HG02678 (cell line): ENCODE data around the gene SELP.
"Not testable (repeated sequence)": the region's sequence is repeated elsewhere in the genome, so short reads cannot be mapped to it uniquely, and the experiment has no call there.

Experiments
- ATAC-seq: cut with Tn5 transposase; IDR thresholded peaks from one replicate; pipeline ENCODE4 v1.9.1; 2021; ENCODE audit warnings: mild to moderate bottlenecking, moderate library complexity; ENCODE audit not compliant: unreplicated experiment

SELP gene

GRCh38 chr1:169630006-169630405 is at the start of gene SELP:
TSS of gene SELP (minus strand) at chr1:169630124. CDS start at chr1:169630074, 50 bp downstream.
- no peak for ATAC-seq

DNA sequence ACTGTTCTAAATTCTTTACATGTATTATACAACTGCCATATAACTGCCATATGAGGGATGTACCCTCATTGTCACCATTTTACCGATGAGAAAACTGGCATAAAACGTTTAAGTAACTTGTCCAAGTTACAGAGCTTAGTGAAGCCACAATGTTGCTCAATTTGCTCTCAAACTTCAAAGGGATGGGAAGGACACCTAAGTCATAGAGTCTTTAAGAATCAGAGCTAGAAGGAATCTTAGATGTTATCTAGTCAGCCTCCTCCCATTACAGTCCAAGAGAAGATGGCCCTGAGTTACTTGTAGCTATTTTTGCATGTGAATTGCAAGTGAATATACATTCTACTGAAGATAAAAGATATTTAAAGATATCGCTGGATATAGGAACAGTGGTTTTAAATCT is 49.8 kb upstream of the SELP start:
- no peak for ATAC-seq

- no peak for ATAC-seq
These were observed 46.1 kb upstream of the SELP start for GRCh38 chr1:169676001-169676400.

DNA sequence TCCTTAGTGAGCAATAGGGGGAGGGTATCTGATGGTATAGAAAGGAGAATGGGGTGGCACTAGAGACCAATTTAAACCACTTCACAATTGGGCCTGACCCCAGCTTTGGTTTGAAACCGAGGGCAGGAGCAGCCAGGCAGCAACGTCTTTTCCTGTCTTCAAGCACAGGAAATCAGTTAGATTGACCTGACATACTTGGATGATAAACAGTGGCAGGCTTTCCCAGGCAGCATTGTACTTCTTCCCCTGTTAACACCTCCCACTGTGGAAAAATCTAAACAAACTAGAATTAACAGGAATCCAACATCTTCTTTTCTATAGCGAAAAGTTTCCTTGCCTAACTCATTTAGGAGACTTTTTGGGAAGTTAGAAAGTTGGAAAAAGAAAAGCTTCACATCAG is 40.9 kb upstream of the SELP start:
- no peak for ATAC-seq

DNA sequence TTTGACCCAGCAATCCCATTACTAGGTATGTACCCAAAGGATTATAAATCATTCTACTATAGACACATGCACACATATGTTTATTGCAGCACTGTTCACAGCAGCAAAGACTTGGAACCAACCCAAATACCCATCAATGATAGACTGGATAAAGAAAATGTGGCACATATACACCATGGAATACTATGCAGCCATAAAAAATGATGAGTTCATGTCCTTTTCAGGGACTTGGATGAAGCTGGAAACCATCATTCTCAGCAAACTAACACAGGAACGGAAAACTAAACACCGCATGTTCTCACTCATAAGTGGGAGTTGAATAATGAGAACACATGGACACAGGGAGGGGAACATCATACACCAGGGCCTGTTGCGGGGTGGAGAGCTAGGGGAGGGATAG is 40.3 kb upstream of the SELP start:
- not testable (repeated sequence) for ATAC-seq

- ATAC-seq = not testable (repeated sequence)
These were observed 38.0 kb upstream of the SELP start for GRCh38 chr1:169667699-169668596.

GRCh38 chr1:169667227-169667639 is 37.3 kb upstream of the SELP start:
- ATAC-seq = not testable (repeated sequence)

DNA sequence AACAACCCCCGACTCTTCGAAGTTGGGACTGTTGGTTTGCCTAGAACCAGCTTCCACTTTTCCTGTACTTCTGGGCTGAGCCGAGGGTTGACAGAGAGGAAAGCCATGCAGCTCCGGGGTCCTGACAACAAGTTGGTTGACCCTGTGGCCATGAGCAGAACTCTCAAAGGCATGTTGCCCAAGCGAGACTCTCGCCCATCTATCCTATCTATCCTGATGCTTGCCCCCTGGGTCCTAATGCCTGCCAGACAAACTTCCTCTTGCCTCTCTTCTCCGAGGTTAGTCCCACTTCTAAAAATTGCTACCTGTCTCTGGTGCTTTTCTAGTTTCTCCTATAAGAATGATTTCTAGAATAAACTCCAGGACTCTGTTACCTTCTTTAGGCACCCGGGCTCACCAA is 32.8 kb upstream of the SELP start:
- ATAC-seq = not testable (repeated sequence)

- ATAC-seq = not testable (repeated sequence)
These were observed 31.1 kb upstream of the SELP start for GRCh38 chr1:169661066-169661465.

DNA sequence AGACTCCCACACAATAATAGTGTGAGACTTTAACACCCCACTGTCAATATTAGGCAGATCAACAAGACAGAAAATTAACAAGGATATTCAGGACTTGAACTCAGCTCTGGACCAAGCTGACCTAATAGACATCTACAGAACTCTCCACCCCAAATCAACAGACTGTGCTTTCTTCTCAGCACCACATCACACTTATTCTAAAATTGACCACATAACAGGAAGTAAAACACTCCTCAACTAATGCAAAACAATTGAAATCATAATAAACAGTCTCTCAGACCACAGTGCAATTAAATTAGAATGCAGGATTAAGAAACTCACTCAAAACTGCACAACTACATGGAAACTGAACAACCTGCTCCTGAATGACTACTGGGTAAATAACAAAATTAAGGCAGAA is 28.9 kb upstream of the SELP start:
- not testable (repeated sequence) for ATAC-seq

- no peak for ATAC-seq
These were observed 23.9 kb upstream of the SELP start for GRCh38 chr1:169653873-169654272.

- no peak for ATAC-seq
These were observed 21.1 kb upstream of the SELP start for GRCh38 chr1:169651035-169651434.

GRCh38 chr1:169650551-169650950 is 20.6 kb upstream of the SELP start:
- ATAC-seq = no peak

GRCh38 chr1:169648709-169649108 is 18.8 kb upstream of the SELP start:
- no peak for ATAC-seq

DNA sequence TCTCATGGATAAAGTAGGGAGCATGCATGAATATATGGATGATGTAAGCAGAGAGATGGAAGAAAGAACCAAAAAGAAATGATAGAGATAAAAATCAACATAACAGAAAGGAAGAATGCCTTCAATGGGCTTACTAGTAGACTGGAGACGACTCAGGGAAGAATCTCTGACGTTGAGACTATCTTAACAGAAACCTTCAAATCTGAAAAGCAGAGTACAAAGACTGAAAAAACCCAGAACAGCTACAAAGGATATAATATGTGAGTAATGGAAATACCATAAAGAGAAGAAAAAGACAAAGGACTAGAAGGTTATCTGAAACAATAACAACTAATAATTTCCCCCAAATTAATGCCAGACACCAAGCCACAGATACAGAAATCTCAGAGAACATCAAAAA is 18.3 kb upstream of the SELP start:
- ATAC-seq = no peak

- no peak for ATAC-seq
These were observed 17.6 kb upstream of the SELP start for GRCh38 chr1:169647512-169647911.

DNA sequence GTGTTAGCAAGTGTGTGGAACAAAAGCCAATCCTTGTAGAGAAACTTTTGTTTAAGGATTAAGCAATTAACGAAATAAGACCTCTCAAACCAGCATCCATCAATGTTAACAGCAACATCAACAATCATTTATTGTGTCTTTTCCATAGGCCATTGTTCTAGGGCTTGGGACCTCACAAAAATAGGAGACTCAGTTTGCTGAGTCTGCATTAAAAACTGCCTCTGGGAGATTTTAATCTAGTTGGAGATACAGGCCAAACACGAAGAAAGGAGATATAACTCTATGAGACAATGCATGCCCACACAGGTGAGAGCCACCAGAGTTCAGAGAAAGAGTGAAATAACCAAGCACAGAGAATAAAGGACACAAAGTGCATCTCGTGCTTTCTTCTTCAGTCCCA is 14.4 kb upstream of the SELP start:
- no peak for ATAC-seq

- ATAC-seq = no peak
These were observed 5.0 kb upstream of the SELP start for GRCh38 chr1:169634877-169635276.

DNA sequence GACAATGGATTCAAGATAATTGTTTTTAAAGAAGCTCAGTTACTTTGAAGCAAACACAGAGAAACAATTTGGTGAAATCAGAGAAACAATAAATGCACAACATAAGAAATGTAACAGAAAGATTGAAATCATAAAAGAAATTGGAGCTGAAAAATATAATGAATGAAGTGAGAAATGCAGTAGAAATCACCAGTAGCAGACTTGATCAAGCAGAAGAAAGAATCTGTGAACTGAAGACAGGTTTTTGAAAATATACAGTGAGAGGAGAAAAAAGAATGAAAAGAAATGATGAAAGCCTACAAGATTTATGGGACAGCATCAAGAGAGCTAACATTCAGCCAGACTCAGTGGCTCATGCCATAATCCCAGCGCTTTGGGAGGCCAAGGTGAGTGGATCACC is 4.2 kb upstream of the SELP start:
- no peak for ATAC-seq

DNA sequence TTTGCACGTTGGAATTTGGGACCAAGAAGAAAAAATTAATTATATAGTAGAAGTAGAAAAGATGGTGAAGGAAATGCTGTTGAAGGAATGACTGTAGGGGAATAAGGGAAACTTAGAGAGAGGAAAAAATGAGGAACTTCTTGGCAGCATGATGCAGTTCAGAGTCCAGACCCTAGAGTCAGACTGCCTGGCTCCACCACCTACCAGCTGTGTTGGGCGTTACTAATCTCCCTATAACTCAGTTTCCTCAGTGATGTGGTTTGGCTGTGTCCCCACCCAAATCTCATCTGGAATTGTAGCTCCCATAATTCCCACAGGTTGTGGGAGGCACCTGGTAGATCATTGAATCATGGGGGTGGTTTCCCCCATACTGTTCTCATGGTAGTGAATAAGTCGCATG is 1.3 kb upstream of the SELP start:
- no peak for ATAC-seq

DNA sequence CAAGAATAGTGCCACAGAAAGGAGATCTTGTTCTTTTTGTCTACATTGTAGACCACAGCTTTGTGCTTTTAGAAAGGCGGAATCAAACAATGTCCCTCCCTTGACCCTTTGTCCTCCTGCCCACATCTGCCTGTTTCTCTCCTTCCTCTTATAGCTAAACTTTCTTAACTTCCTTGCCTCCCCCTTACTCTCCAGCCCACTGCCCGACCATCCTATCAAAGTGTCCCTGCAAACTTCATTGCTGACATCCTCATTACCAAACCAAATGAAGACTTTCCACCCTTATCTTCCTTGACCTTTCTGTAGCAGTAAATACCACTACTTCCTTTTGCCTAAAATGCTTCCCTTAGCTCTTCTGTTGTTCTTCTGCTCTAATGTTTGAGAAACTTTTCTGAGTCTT is 5.0 kb downstream of the SELP start:
- ATAC-seq = no peak

DNA sequence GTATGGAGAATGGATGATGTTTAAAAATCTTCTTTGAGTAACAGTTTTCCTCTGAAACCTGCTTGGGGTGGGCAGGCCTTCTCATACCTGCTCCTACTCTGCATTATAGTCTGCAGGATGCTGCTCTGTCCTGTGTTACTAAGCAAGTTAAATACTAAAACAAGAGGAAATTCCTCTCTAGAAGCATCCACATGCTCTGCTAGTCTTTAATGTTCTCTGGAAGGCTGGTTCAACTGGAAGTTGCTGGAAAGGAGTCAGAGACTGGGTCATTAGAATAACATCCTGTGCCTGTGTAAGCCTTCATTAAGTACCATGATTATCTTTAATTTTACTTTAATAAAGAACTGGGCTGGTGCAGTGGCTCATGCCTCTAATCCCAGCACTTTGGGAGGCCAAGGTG is 5.8 kb downstream of the SELP start:
- no peak for ATAC-seq
